Occipital lobe (tissue), 2 donors: ENCODE data around the gene VPS50. TPM values are rescaled to one million over a fixed set of nuclear protein-coding genes. Genes with fewer than 3 reads are reported as not detected.
"Not testable (repeated sequence)": the region's sequence is repeated elsewhere in the genome, so short reads cannot be mapped to it uniquely, and the experiment has no call there.

Source experiments
- DNase-seq: peaks from one replicate; lab custom pipeline; 2025; lab: John Stamatoyannopoulos, UW
- total RNA-seq: library from RNA; depleted of rRNA; stranded (reverse); fragments of >200 nt; gene quantifications from one replicate; pipeline ENCODE4 v1.2.3, GENCODE V29; 2014

Gene VPS50
- total RNA-seq, 1 donor from 2014 or later = 134 TPM

GRCh38 chr7:93239824-93240223 is 7.7 kb downstream of the VPS50 start:
- no peak for DNase-seq

GRCh38 chr7:93242106-93242505 is 9.9 kb downstream of the VPS50 start:
- DNase-seq = no peak

GRCh38 chr7:93245525-93246432 is 13.6 kb downstream of the VPS50 start:
- no peak for DNase-seq

GRCh38 chr7:93249491-93250148 is 17.5 kb downstream of the VPS50 start:
- DNase-seq = no peak

- DNase-seq = no peak
Observed at GRCh38 chr7:93258661-93259060, 26.5 kb downstream of the VPS50 start.

- DNase-seq = no peak
Observed at GRCh38 chr7:93262535-93262934, 30.4 kb downstream of the VPS50 start.

GRCh38 chr7:93265220-93265619 is 33.1 kb downstream of the VPS50 start:
- no peak for DNase-seq

- DNase-seq = no peak
Observed at GRCh38 chr7:93279541-93279940, 47.4 kb downstream of the VPS50 start.

- no peak for DNase-seq
Observed at GRCh38 chr7:93284908-93285307, 52.7 kb downstream of the VPS50 start.

GRCh38 chr7:93293229-93293628 is 61.1 kb downstream of the VPS50 start:
- no peak for DNase-seq

GRCh38 chr7:93298206-93298605 is 66.0 kb downstream of the VPS50 start:
- DNase-seq = no peak

GRCh38 chr7:93298671-93299070 is 66.5 kb downstream of the VPS50 start:
- DNase-seq = no peak

- no peak for DNase-seq
Observed at GRCh38 chr7:93301736-93302135, 69.6 kb downstream of the VPS50 start.

GRCh38 chr7:93307131-93307660 is 75.0 kb downstream of the VPS50 start:
- DNase-seq = no peak

- no peak for DNase-seq
Observed at GRCh38 chr7:93307943-93308342, 75.8 kb downstream of the VPS50 start.

- DNase-seq = no peak
Observed at GRCh38 chr7:93310346-93310745, 78.2 kb downstream of the VPS50 start.

GRCh38 chr7:93314449-93314848 is 82.3 kb downstream of the VPS50 start:
- DNase-seq = no peak

- no peak for DNase-seq
Observed at GRCh38 chr7:93315896-93316295, 83.7 kb downstream of the VPS50 start.

GRCh38 chr7:93316730-93317129 is 84.6 kb downstream of the VPS50 start:
- no peak for DNase-seq

GRCh38 chr7:93320887-93321286 is 88.7 kb downstream of the VPS50 start:
- no peak for DNase-seq

GRCh38 chr7:93326291-93326690 is 94.1 kb downstream of the VPS50 start:
- not testable (repeated sequence) for DNase-seq

GRCh38 chr7:93327006-93327633 is 95.0 kb downstream of the VPS50 start:
- DNase-seq = no peak
